ENCODE results near the gene MBNL3. TPM values are rescaled to one million over a fixed set of nuclear protein-coding genes. Genes with fewer than 3 reads are reported as not detected.

MBNL3 gene
- total RNA-seq, 1 experiment from 2014 or later = 4.0 TPM

DNA sequence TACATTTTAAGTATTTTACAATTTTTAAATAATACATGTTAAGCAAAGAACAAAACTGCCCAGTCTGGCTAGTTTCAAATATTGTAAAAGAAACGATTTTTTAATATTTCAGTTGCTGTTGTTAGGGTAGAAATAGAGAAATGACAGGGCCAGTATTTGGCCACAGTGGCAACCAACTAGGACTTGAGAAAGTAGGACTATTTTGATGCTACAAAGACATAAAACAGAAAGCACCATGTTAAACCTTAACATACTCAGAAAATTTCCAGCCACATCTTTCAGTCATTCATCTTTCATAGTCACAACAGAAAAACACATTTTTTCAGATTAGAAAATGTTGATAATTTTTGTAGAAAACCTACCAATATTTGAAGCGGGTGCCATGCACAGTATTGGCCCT, 104.5 kb downstream of the MBNL3 start:
- H3K4me1 Mint-ChIP-seq = no peaks in the 10 kb centered on the region
- no peak overlapping the region for H3K4me3 Mint-ChIP-seq
- H3K36me3 Mint-ChIP-seq = no peaks in the 10 kb centered on the region
- no peak overlapping the region for H3K27ac Mint-ChIP-seq
- H3K27me3 Mint-ChIP-seq (ENCODE audit: low read depth) = no peaks in the 10 kb centered on the region
- DNase-seq (ENCODE audit: low spot score) (no peak), ATAC-seq (no peak)
- ChIA-PET POLR2A (no interaction called here), CTCF (no interaction called here)
- TF ChIP-seq SMAD4 (CRISPR knock-in tag; IDR thresholded peaks at IDR 0.05) (no peak), NR1H2 (CRISPR knock-in tag; IDR thresholded peaks at IDR 0.05) (no peak), E2F1 (CRISPR knock-in tag; IDR thresholded peaks at IDR 0.05) (no peak), MLX (CRISPR knock-in tag; IDR thresholded peaks at IDR 0.05) (no peak), ZNF263 (CRISPR knock-in tag; IDR thresholded peaks at IDR 0.05; ENCODE audit: low read depth) (no peak), ZNF232 (CRISPR knock-in tag; IDR thresholded peaks at IDR 0.05) (no peak), ZNF423 (CRISPR knock-in tag; IDR thresholded peaks at IDR 0.05) (no peak), CBFB (CRISPR knock-in tag; IDR thresholded peaks at IDR 0.05; ENCODE audit: low read depth) (no peak), TEAD4 (CRISPR knock-in tag; IDR thresholded peaks at IDR 0.05) (no peak)
- TF ChIP-seq, protein P1, sequence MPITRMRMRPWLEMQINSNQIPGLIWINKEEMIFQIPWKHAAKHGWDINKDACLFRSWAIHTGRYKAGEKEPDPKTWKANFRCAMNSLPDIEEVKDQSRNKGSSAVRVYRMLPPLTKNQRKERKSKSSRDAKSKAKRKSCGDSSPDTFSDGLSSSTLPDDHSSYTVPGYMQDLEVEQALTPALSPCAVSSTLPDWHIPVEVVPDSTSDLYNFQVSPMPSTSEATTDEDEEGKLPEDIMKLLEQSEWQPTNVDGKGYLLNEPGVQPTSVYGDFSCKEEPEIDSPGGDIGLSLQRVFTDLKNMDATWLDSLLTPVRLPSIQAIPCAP (CRISPR knock-in tag; IDR thresholded peaks at IDR 0.05) = no peak
- TF ChIP-seq, protein P2, sequence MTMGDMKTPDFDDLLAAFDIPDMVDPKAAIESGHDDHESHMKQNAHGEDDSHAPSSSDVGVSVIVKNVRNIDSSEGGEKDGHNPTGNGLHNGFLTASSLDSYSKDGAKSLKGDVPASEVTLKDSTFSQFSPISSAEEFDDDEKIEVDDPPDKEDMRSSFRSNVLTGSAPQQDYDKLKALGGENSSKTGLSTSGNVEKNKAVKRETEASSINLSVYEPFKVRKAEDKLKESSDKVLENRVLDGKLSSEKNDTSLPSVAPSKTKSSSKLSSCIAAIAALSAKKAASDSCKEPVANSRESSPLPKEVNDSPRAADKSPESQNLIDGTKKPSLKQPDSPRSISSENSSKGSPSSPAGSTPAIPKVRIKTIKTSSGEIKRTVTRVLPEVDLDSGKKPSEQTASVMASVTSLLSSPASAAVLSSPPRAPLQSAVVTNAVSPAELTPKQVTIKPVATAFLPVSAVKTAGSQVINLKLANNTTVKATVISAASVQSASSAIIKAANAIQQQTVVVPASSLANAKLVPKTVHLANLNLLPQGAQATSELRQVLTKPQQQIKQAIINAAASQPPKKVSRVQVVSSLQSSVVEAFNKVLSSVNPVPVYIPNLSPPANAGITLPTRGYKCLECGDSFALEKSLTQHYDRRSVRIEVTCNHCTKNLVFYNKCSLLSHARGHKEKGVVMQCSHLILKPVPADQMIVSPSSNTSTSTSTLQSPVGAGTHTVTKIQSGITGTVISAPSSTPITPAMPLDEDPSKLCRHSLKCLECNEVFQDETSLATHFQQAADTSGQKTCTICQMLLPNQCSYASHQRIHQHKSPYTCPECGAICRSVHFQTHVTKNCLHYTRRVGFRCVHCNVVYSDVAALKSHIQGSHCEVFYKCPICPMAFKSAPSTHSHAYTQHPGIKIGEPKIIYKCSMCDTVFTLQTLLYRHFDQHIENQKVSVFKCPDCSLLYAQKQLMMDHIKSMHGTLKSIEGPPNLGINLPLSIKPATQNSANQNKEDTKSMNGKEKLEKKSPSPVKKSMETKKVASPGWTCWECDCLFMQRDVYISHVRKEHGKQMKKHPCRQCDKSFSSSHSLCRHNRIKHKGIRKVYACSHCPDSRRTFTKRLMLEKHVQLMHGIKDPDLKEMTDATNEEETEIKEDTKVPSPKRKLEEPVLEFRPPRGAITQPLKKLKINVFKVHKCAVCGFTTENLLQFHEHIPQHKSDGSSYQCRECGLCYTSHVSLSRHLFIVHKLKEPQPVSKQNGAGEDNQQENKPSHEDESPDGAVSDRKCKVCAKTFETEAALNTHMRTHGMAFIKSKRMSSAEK (CRISPR knock-in tag; IDR thresholded peaks at IDR 0.05; ENCODE audit: borderline replicate concordance) = no peak
- H3K9me3 Mint-ChIP-seq = no peaks in the 10 kb centered on the region

- Mint-ChIP-seq H3K36me3 (no peaks in the 10 kb centered on the region), H3K27ac (no peak overlapping the region), H3K4me3 (no peak overlapping the region), H3K4me1 (peaks cover 6% of the 10 kb centered on the region), H3K27me3 (ENCODE audit: low read depth) (no peaks in the 10 kb centered on the region), H3K9me3 (no peaks in the 10 kb centered on the region)
- CTCF ChIA-PET = no interaction called here
- TF ChIP-seq, protein P3, sequence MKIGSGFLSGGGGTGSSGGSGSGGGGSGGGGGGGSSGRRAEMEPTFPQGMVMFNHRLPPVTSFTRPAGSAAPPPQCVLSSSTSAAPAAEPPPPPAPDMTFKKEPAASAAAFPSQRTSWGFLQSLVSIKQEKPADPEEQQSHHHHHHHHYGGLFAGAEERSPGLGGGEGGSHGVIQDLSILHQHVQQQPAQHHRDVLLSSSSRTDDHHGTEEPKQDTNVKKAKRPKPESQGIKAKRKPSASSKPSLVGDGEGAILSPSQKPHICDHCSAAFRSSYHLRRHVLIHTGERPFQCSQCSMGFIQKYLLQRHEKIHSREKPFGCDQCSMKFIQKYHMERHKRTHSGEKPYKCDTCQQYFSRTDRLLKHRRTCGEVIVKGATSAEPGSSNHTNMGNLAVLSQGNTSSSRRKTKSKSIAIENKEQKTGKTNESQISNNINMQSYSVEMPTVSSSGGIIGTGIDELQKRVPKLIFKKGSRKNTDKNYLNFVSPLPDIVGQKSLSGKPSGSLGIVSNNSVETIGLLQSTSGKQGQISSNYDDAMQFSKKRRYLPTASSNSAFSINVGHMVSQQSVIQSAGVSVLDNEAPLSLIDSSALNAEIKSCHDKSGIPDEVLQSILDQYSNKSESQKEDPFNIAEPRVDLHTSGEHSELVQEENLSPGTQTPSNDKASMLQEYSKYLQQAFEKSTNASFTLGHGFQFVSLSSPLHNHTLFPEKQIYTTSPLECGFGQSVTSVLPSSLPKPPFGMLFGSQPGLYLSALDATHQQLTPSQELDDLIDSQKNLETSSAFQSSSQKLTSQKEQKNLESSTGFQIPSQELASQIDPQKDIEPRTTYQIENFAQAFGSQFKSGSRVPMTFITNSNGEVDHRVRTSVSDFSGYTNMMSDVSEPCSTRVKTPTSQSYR (CRISPR knock-in tag; IDR thresholded peaks at IDR 0.05) = no peak
- TF ChIP-seq, protein P4, sequence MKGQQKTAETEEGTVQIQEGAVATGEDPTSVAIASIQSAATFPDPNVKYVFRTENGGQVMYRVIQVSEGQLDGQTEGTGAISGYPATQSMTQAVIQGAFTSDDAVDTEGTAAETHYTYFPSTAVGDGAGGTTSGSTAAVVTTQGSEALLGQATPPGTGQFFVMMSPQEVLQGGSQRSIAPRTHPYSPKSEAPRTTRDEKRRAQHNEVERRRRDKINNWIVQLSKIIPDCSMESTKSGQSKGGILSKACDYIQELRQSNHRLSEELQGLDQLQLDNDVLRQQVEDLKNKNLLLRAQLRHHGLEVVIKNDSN (CRISPR knock-in tag; IDR thresholded peaks at IDR 0.05) = no peak
- no peak for TF ChIP-seq ZNF416 (CRISPR knock-in tag; IDR thresholded peaks at IDR 0.05)
- no peak for TF ChIP-seq ELF4 (CRISPR knock-in tag; IDR thresholded peaks at IDR 0.05; ENCODE audit: low read depth)
- DNase-seq (ENCODE audit: low spot score) (no peak), ATAC-seq (no peak)
- POLR2A ChIA-PET = no interaction called here
These were observed 106.8 kb downstream of the MBNL3 start for GRCh38 chrX:132382068-132382467.
